HG02943 (cell line): ENCODE results near the gene NHLRC2.

Experiments
- ATAC-seq: cut with Tn5 transposase; IDR thresholded peaks from one replicate; pipeline ENCODE4 v1.9.1; 2021; ENCODE audit warnings: mild to moderate bottlenecking, low read depth, moderate library complexity; ENCODE audit not compliant: unreplicated experiment

Gene NHLRC2

GRCh38 chr10:113899952-113900598, 45.6 kb downstream of the NHLRC2 start:
- no peak for ATAC-seq

- no peak for ATAC-seq
Measured at GRCh38 chr10:113905756-113906155, 51.3 kb downstream of the NHLRC2 start.

GRCh38 chr10:113907166-113907565, 52.7 kb downstream of the NHLRC2 start:
- ATAC-seq: no peak

GRCh38 chr10:113908236-113908635, 53.8 kb downstream of the NHLRC2 start:
- no peak for ATAC-seq

GRCh38 chr10:113911113-113911512, 56.7 kb downstream of the NHLRC2 start:
- no peak for ATAC-seq

GRCh38 chr10:113911839-113912238, 57.4 kb downstream of the NHLRC2 start:
- ATAC-seq: no peak

- ATAC-seq: no peak
Measured at GRCh38 chr10:113912582-113912981, 58.1 kb downstream of the NHLRC2 start.

- no peak for ATAC-seq
Measured at GRCh38 chr10:113914956-113915355, 60.5 kb downstream of the NHLRC2 start.

GRCh38 chr10:113915540-113915939, 61.1 kb downstream of the NHLRC2 start:
- no peak for ATAC-seq

- no peak for ATAC-seq
Measured at GRCh38 chr10:113916053-113916452, 61.6 kb downstream of the NHLRC2 start.

- no peak for ATAC-seq
Measured at GRCh38 chr10:113917636-113918035, 63.2 kb downstream of the NHLRC2 start.

GRCh38 chr10:113920114-113920513, 65.7 kb downstream of the NHLRC2 start:
- no peak for ATAC-seq

GRCh38 chr10:113920875-113921274, 66.4 kb downstream of the NHLRC2 start:
- no peak for ATAC-seq

GRCh38 chr10:113921561-113922370, 67.3 kb downstream of the NHLRC2 start:
- no peak for ATAC-seq

- no peak for ATAC-seq
Measured at GRCh38 chr10:113922787-113923570, 68.5 kb downstream of the NHLRC2 start.

GRCh38 chr10:113924186-113924585, 69.7 kb downstream of the NHLRC2 start:
- no peak for ATAC-seq

GRCh38 chr10:113924664-113925063, 70.2 kb downstream of the NHLRC2 start:
- no peak for ATAC-seq

- ATAC-seq: no peak
Measured at GRCh38 chr10:113927440-113927839, 73.0 kb downstream of the NHLRC2 start.

- ATAC-seq: no peak
Measured at GRCh38 chr10:113928830-113929229, 74.4 kb downstream of the NHLRC2 start.

- no peak for ATAC-seq
Measured at GRCh38 chr10:113929522-113929921, 75.1 kb downstream of the NHLRC2 start.

GRCh38 chr10:113930482-113931057, 76.1 kb downstream of the NHLRC2 start:
- ATAC-seq: no peak
